Dendritic cell treated with granulocyte-macrophage colony-stimulating factor and Interleukin-4, amounts not matched to agents 40 ng/mL and 50 ng/mL, for 4 days (primary cell): ENCODE measurements around the gene KHSRP.

Source experiments
- H3K27ac Mint-ChIP-seq: one replicate; pipeline ENCODE4 v1.8.0; 2022; ENCODE audit warnings: mild to moderate bottlenecking, mixed read lengths
- H3K27me3 Mint-ChIP-seq: one replicate; pipeline ENCODE4 v1.8.0; 2022; ENCODE audit warnings: mild to moderate bottlenecking, mixed read lengths
- H3K36me3 Mint-ChIP-seq: one replicate; pipeline ENCODE4 v1.8.0; 2022; ENCODE audit warnings: low read depth, mixed read lengths
- H3K4me1 Mint-ChIP-seq: one replicate; pipeline ENCODE4 v1.8.0; 2022; ENCODE audit warnings: low read depth, mixed read lengths
- H3K4me3 Mint-ChIP-seq: one replicate; pipeline ENCODE4 v1.8.0; 2022; ENCODE audit warnings: mild to moderate bottlenecking, moderate library complexity, mixed read lengths
- H3K9me3 Mint-ChIP-seq: one replicate; pipeline ENCODE4 v1.8.0; 2022; ENCODE audit warnings: mixed read lengths
- intact Hi-C: fragments of 100-400 bp; cut with micrococcal nuclease; formaldehyde crosslinking; loops from one replicate; pipeline ENCODE4 v1.15.0; 2022

Gene KHSRP

GRCh38 chr19:6424195-6424938 is at the start of gene KHSRP:
Gene KHSRP (minus strand): TSS chr19:6424811. CDS start chr19:6424701, 110 bp downstream.
- Mint-ChIP-seq H3K4me3 (peak within 1 kb of the TSS; percentile 88), H3K27me3 (peaks cover under 1% of the 10 kb centered on the region), H3K4me1 (peaks cover 51% of the 10 kb centered on the region), H3K9me3 (no peaks in the 10 kb centered on the region), H3K36me3 (peaks cover 43% of the 10 kb centered on the region), H3K27ac (peak within 1 kb of the TSS; percentile 95)
- intact Hi-C loops: loop anchor here (2.0 to 5.0 kb wide), 2 partner anchors 32 to 52 kb away; partner anchors contain the start of genes ALKBH7 and GTF2F1

- no peak overlapping the region for H3K27ac Mint-ChIP-seq
- intact Hi-C loops: no loop called here
These were observed 49.0 kb upstream of the KHSRP start for GRCh38 chr19:6473647-6474046.

GRCh38 chr19:6472713-6473112 is 48.1 kb upstream of the KHSRP start:
- no peaks in the 10 kb centered on the region for H3K9me3 Mint-ChIP-seq
- H3K27me3 Mint-ChIP-seq: no peaks in the 10 kb centered on the region
- H3K4me1 Mint-ChIP-seq: peaks cover 13% of the 10 kb centered on the region
- intact Hi-C loops: no loop called here
- H3K27ac Mint-ChIP-seq: no peak overlapping the region
- H3K36me3 Mint-ChIP-seq: peaks cover 98% of the 10 kb centered on the region
- no peak overlapping the region for H3K4me3 Mint-ChIP-seq

More at GRCh38 chr19:6473647-6474046, 49.0 kb upstream of the KHSRP start:
- H3K9me3 Mint-ChIP-seq: no peaks in the 10 kb centered on the region
- H3K4me1 Mint-ChIP-seq: peaks cover 3% of the 10 kb centered on the region
- peaks cover 98% of the 10 kb centered on the region for H3K36me3 Mint-ChIP-seq
- no peaks in the 10 kb centered on the region for H3K27me3 Mint-ChIP-seq
- no peak overlapping the region for H3K4me3 Mint-ChIP-seq

- intact Hi-C loops: no loop called here
- peaks cover 4% of the 10 kb centered on the region for H3K27me3 Mint-ChIP-seq
- no peak overlapping the region for H3K27ac Mint-ChIP-seq
- H3K9me3 Mint-ChIP-seq: no peaks in the 10 kb centered on the region
- H3K36me3 Mint-ChIP-seq: peaks cover 88% of the 10 kb centered on the region
- peaks cover 13% of the 10 kb centered on the region for H3K4me1 Mint-ChIP-seq
- H3K4me3 Mint-ChIP-seq: no peak overlapping the region
These were observed 46.5 kb upstream of the KHSRP start for GRCh38 chr19:6471076-6471475.

GRCh38 chr19:6470173-6470572 is 45.6 kb upstream of the KHSRP start:
- peaks cover 13% of the 10 kb centered on the region for H3K4me1 Mint-ChIP-seq

GRCh38 chr19:6467384-6467783 is 42.8 kb upstream of the KHSRP start:
- Mint-ChIP-seq H3K4me3 (no peak overlapping the region), H3K27ac (no peak overlapping the region), H3K36me3 (peaks cover 51% of the 10 kb centered on the region), H3K9me3 (no peaks in the 10 kb centered on the region), H3K4me1 (peaks cover 13% of the 10 kb centered on the region), H3K27me3 (peaks cover 31% of the 10 kb centered on the region)
- intact Hi-C loops: no loop called here

More at GRCh38 chr19:6470173-6470572, 45.6 kb upstream of the KHSRP start:
- intact Hi-C loops: no loop called here
- Mint-ChIP-seq H3K9me3 (no peaks in the 10 kb centered on the region), H3K4me3 (no peak overlapping the region), H3K27ac (no peak overlapping the region), H3K36me3 (peaks cover 79% of the 10 kb centered on the region), H3K27me3 (peaks cover 13% of the 10 kb centered on the region)

GRCh38 chr19:6466526-6467248 is 42.1 kb upstream of the KHSRP start:
- H3K36me3 Mint-ChIP-seq: peaks cover 44% of the 10 kb centered on the region
- H3K4me3 Mint-ChIP-seq: no peak overlapping the region
- no peaks in the 10 kb centered on the region for H3K9me3 Mint-ChIP-seq
- H3K4me1 Mint-ChIP-seq: peaks cover 13% of the 10 kb centered on the region
- no peak overlapping the region for H3K27ac Mint-ChIP-seq
- intact Hi-C loops: no loop called here
- H3K27me3 Mint-ChIP-seq: peaks cover 33% of the 10 kb centered on the region

GRCh38 chr19:6465663-6466062 is 41.1 kb upstream of the KHSRP start:
- Mint-ChIP-seq H3K27me3 (peaks cover 33% of the 10 kb centered on the region), H3K36me3 (peaks cover 34% of the 10 kb centered on the region), H3K4me3 (no peak overlapping the region), H3K4me1 (peaks cover 13% of the 10 kb centered on the region), H3K9me3 (no peaks in the 10 kb centered on the region), H3K27ac (no peak overlapping the region)
- intact Hi-C loops: no loop called here

- H3K36me3 Mint-ChIP-seq: peaks cover 27% of the 10 kb centered on the region
- H3K27me3 Mint-ChIP-seq: peaks cover 38% of the 10 kb centered on the region
- no peak overlapping the region for H3K27ac Mint-ChIP-seq
- H3K9me3 Mint-ChIP-seq: no peaks in the 10 kb centered on the region
- peaks cover 20% of the 10 kb centered on the region for H3K4me1 Mint-ChIP-seq
- H3K4me3 Mint-ChIP-seq: no peak overlapping the region
- intact Hi-C loops: no loop called here
These were observed 40.4 kb upstream of the KHSRP start for GRCh38 chr19:6465006-6465405.

- H3K4me3 Mint-ChIP-seq: no peak within 1 kb of the TSS
- peaks cover 23% of the 10 kb centered on the region for H3K4me1 Mint-ChIP-seq
- no peak within 1 kb of the TSS for H3K27ac Mint-ChIP-seq
- intact Hi-C loops: no loop called here
- no peaks in the 10 kb centered on the region for H3K9me3 Mint-ChIP-seq
- H3K36me3 Mint-ChIP-seq: peaks cover 20% of the 10 kb centered on the region
- H3K27me3 Mint-ChIP-seq: peaks cover 43% of the 10 kb centered on the region
These were observed 39.7 kb upstream of the KHSRP start, which contains the start of gene CRB3 for GRCh38 chr19:6464070-6464873. Gene CRB3 (plus strand): TSS chr19:6464271. CDS start chr19:6464702, 431 bp downstream.

GRCh38 chr19:6460099-6460884 is 35.7 kb upstream of the KHSRP start:
- no peaks in the 10 kb centered on the region for H3K9me3 Mint-ChIP-seq
- no peaks in the 10 kb centered on the region for H3K36me3 Mint-ChIP-seq
- intact Hi-C loops: no loop called here

GRCh38 chr19:6459262-6460098 is 34.9 kb upstream of the KHSRP start, which contains the start of gene SLC25A23:
Gene SLC25A23 (minus strand): TSS chr19:6459792. CDS start chr19:6459628, 164 bp downstream.
- Mint-ChIP-seq H3K9me3 (peaks cover 8% of the 10 kb centered on the region), H3K4me3 (peak within 1 kb of the TSS; percentile 81), H3K4me1 (peaks cover 28% of the 10 kb centered on the region), H3K27me3 (peaks cover 57% of the 10 kb centered on the region), H3K36me3 (no peaks in the 10 kb centered on the region), H3K27ac (peak within 1 kb of the TSS; percentile 60)
- intact Hi-C loops: no loop called here

More at GRCh38 chr19:6460099-6460884, 35.7 kb upstream of the KHSRP start:
- H3K27ac Mint-ChIP-seq: peak overlapping the region; percentile 25
- peaks cover 28% of the 10 kb centered on the region for H3K4me1 Mint-ChIP-seq
- peaks cover 65% of the 10 kb centered on the region for H3K27me3 Mint-ChIP-seq
- peak overlapping the region; percentile 81 for H3K4me3 Mint-ChIP-seq
